H1 (cell line): ENCODE results near the gene PPEF2. TPM values are rescaled to one million over a fixed set of nuclear protein-coding genes. Genes with fewer than 3 reads are reported as not detected.

Source experiments
- CTCF ChIA-PET: fragments of 300-600 bp; sonication (Branson Sonifier 250); formaldehyde crosslinking; loops from one replicate; lab custom pipeline; 2021; ENCODE audit not compliant: partially characterized antibody; lab: Charles Lee
- POLR2A ChIA-PET: fragments of 300-600 bp; sonication (Branson Sonifier 250); formaldehyde crosslinking; loops from one replicate; lab custom pipeline; 2021; ENCODE audit warnings: inconsistent platforms; ENCODE audit not compliant: partially characterized antibody; lab: Charles Lee
- DNase-seq, 2 experiments: peaks; one replicate each; pipeline versions ENCODE4 v3.0.0 to v3.0.0-alpha.2; 2010 to 2022; ENCODE audit warnings: low spot score in 2 of 2, low read depth in 1 of 2, mixed read lengths in 1 of 2
- FAIRE-seq: peaks from 2 replicates; lab custom pipeline; 2011; peaks lifted over from hg19 to GRCh38; lab: Jason Lieb, UNC
- H2AFZ ChIP-seq: 2 replicates; pipeline ENCODE4 v1.8.1; 2012; ENCODE audit warnings: low read length, inconsistent platforms
- H2AK5ac ChIP-seq: 2 replicates; pipeline ENCODE4 v1.6.1; 2013; ENCODE audit warnings: low read depth, low read length
- H2BK120ac ChIP-seq: replicated peaks from 2 replicates; pipeline ENCODE3; 2013; ENCODE audit warnings: low read depth, low read length, inconsistent platforms
- H2BK12ac ChIP-seq: 2 replicates; pipeline ENCODE4 v1.6.1; 2013; ENCODE audit warnings: low read depth, low read length
- H2BK15ac ChIP-seq: 2 replicates; pipeline ENCODE4 v1.6.1; 2013; ENCODE audit warnings: low read length
- H2BK20ac ChIP-seq: 2 replicates; pipeline ENCODE4 v1.6.1; 2013; ENCODE audit warnings: low read length
- H2BK5ac ChIP-seq: 2 replicates; pipeline ENCODE4 v1.6.1; 2013; ENCODE audit warnings: low read depth, low read length
- H3K14ac ChIP-seq: 2 replicates; pipeline ENCODE4 v1.6.1; 2013; ENCODE audit warnings: inconsistent platforms; ENCODE audit not compliant: insufficient read length
- H3K18ac ChIP-seq: 2 replicates; pipeline ENCODE4 v1.6.1; 2013; ENCODE audit warnings: low read length; ENCODE audit errors: extremely low read depth
- H3K23ac ChIP-seq: 2 replicates; pipeline ENCODE4 v1.6.1; 2013; ENCODE audit warnings: inconsistent platforms; ENCODE audit not compliant: insufficient read length
- H3K23me2 ChIP-seq: 2 replicates; pipeline ENCODE4 v1.6.1; 2013; ENCODE audit warnings: low read depth, low read length
- H3K27ac ChIP-seq: 2 replicates; pipeline ENCODE4 v1.6.1; 2011; ENCODE audit warnings: low read depth, low read length, inconsistent platforms
- H3K27me3 ChIP-seq, 4 experiments: replicated peaks in 1 of 4; 1 replicate in 1 of 4; 2 replicates in 3 of 4; pipeline versions ENCODE4 v1.6.1 to v1.8.1; 2011 to 2013; ENCODE audit warnings: low read length in 3 of 4, mild to moderate bottlenecking in 3 of 4, inconsistent platforms in 2 of 4, mixed read lengths in 2 of 4, moderate library complexity in 1 of 4; ENCODE audit not compliant: control insufficient read depth in 3 of 4, insufficient read depth in 3 of 4; ENCODE audit errors: extremely low read depth in 1 of 4
- H3K36me3 ChIP-seq, 4 experiments: 2 replicates each; pipeline versions ENCODE4 v1.6.1 to v1.8.1; 2011 to 2013; ENCODE audit warnings: mild to moderate bottlenecking in 4 of 4, low read length in 3 of 4, moderate library complexity in 2 of 4, control low read depth in 1 of 4, inconsistent platforms in 1 of 4; ENCODE audit not compliant: insufficient read depth in 4 of 4, control insufficient read depth in 2 of 4
- H3K4ac ChIP-seq: replicated peaks from 2 replicates; pipeline ENCODE3; 2013; ENCODE audit warnings: low read length, low read depth, mixed read lengths, inconsistent platforms; ENCODE audit not compliant: insufficient read length
- H3K4me1 ChIP-seq, 4 experiments: replicated peaks in 1 of 4; 1 replicate in 1 of 4; 2 replicates in 3 of 4; pipeline versions ENCODE4 v1.6.1 to v1.8.1; 2011 to 2013; ENCODE audit warnings: low read length in 3 of 4, inconsistent platforms in 2 of 4, mixed read lengths in 1 of 4; ENCODE audit not compliant: insufficient read depth in 4 of 4, control insufficient read depth in 3 of 4
- H3K4me2 ChIP-seq, 2 experiments: 2 replicates each; pipeline versions ENCODE4 v1.6.1 to v1.8.1; 2011 to 2013; ENCODE audit warnings: low read depth in 2 of 2, low read length in 2 of 2, control low read depth in 1 of 2, inconsistent platforms in 1 of 2, mild to moderate bottlenecking in 1 of 2; ENCODE audit not compliant: insufficient read depth in 1 of 2
- H3K4me3 ChIP-seq, 4 experiments: fragments of 200-600, 300-600 bp in 1 of 4; sonication (generic), shearing (Covaris generic), sonication (Bioruptor Twin) in 1 of 4; 2 replicates each; pipeline versions ENCODE4 v1.5.1 to v1.8.1; 2011 to 2016; ENCODE audit warnings: low read length in 4 of 4, low read depth in 3 of 4, control low read depth in 2 of 4, inconsistent platforms in 2 of 4, mild to moderate bottlenecking in 2 of 4, mixed read lengths in 1 of 4, moderate library complexity in 1 of 4; ENCODE audit not compliant: insufficient read depth in 2 of 4; ENCODE audit errors: extremely low read depth in 1 of 4
- H3K56ac ChIP-seq: replicated peaks from 2 replicates; pipeline ENCODE3; 2013; ENCODE audit warnings: low read depth, mild to moderate bottlenecking, mixed read lengths, low read length, inconsistent platforms; ENCODE audit not compliant: insufficient read length
- H3K79me1 ChIP-seq: 2 replicates; pipeline ENCODE4 v1.6.1; 2013; ENCODE audit warnings: low read depth, low read length, control low read depth
- H3K79me2 ChIP-seq, 2 experiments: 2 replicates each; pipeline versions ENCODE4 v1.6.1 to v1.8.1; 2012 to 2013; ENCODE audit warnings: low read length in 2 of 2, mild to moderate bottlenecking in 2 of 2, inconsistent platforms in 1 of 2; ENCODE audit not compliant: insufficient read depth in 2 of 2, control insufficient read depth in 1 of 2
- H3K9ac ChIP-seq, 4 experiments: replicated peaks in 1 of 4; 1 replicate in 1 of 4; 2 replicates in 3 of 4; pipeline versions ENCODE4 v1.6.1 to v1.8.1; 2011 to 2013; ENCODE audit warnings: low read depth in 3 of 4, low read length in 3 of 4, control low read depth in 2 of 4, mild to moderate bottlenecking in 2 of 4, moderate library complexity in 2 of 4, inconsistent platforms in 1 of 4; ENCODE audit errors: extremely low read depth in 1 of 4
- H3K9me3 ChIP-seq, 2 experiments: 2 replicates each; pipeline versions ENCODE4 v1.6.1 to v1.8.1; 2012 to 2013; ENCODE audit warnings: mild to moderate bottlenecking in 2 of 2, moderate library complexity in 2 of 2, control low read depth in 1 of 2, inconsistent platforms in 1 of 2, low read depth in 1 of 2, low read length in 1 of 2, mixed read lengths in 1 of 2; ENCODE audit not compliant: insufficient read depth in 2 of 2
- H4K20me1 ChIP-seq, 2 experiments: replicated peaks in 1 of 2; 2 replicates each; pipeline versions ENCODE3 to v1.8.1; 2011 to 2013; ENCODE audit warnings: inconsistent platforms in 2 of 2, low read length in 2 of 2, mild to moderate bottlenecking in 1 of 2; ENCODE audit not compliant: insufficient read depth in 2 of 2, control insufficient read depth in 1 of 2
- H4K5ac ChIP-seq: 2 replicates; pipeline ENCODE4 v1.6.1; 2013; ENCODE audit warnings: low read length, low read depth, mixed read lengths, inconsistent platforms; ENCODE audit not compliant: insufficient read length
- H4K8ac ChIP-seq: 2 replicates; pipeline ENCODE4 v1.8.0; 2013; ENCODE audit warnings: mild to moderate bottlenecking, moderate library complexity, low read length, inconsistent platforms; ENCODE audit not compliant: insufficient read depth; ENCODE audit errors: extremely low read depth
- H4K91ac ChIP-seq: replicated peaks from 2 replicates; pipeline ENCODE3; 2013; ENCODE audit warnings: low read length, mixed read lengths, inconsistent platforms; ENCODE audit not compliant: insufficient read length
- SRF ChIP-seq: IDR thresholded peaks from 2 replicates; pipeline ENCODE4 v1.6.1; 2011; ENCODE audit warnings: mild to moderate bottlenecking, low read depth, low read length, moderate library complexity
- WGBS, 2 experiments: shearing (Covaris generic) in 1 of 2; methylation state at CpG; one replicate each; pipeline versions ENCODE4 v1.1.6 to v1.1.7; 2013 to 2015; ENCODE audit warnings: low lambda C conversion rate in 2 of 2, mixed read lengths in 2 of 2, inconsistent platforms in 1 of 2, low coverage in 1 of 2, missing lambda C conversion rate in 1 of 2; ENCODE audit not compliant: insufficient replicate concordance in 2 of 2, insufficient coverage in 1 of 2, insufficient read length in 1 of 2; ENCODE audit errors: extremely low coverage in 1 of 2, missing lambda C conversion rate in 1 of 2; 5-methylcytosine and 5-hydroxymethylcytosine counted together
- polyA plus RNA-seq, 7 experiments: library from polyadenylated mRNA; depleted of rRNA in 3 of 7; stranded (reverse) in 5 of 7; unstranded in 2 of 7; fragments of >200 nt in 5 of 7; fragments of 200-250 nt in 2 of 7; gene quantifications; 1 replicate in 5 of 7; 2 replicates in 1 of 7; 4 replicates in 1 of 7; pipeline versions ENCODE4 v1.2.1 to v1.2.3, GENCODE V29; 2011 to 2013; ENCODE audit warnings: missing spikeins in 2 of 7, mixed read lengths in 2 of 7
- total RNA-seq: library from RNA; stranded (reverse); fragmentation: NEBNext Ultra II Directional; extraction: Animal tissue kit (Norgen Biotek cat#: 25700); gene quantifications from 2 replicates; pipeline ENCODE4 v1.2.1, GENCODE V29; 2021

The PPEF2 gene
- total and polyA plus RNA-seq, 2 of the 8 experiments (the other 6 are each of a cell fraction or from before 2014, with no cell fraction given), result not detected

DNA sequence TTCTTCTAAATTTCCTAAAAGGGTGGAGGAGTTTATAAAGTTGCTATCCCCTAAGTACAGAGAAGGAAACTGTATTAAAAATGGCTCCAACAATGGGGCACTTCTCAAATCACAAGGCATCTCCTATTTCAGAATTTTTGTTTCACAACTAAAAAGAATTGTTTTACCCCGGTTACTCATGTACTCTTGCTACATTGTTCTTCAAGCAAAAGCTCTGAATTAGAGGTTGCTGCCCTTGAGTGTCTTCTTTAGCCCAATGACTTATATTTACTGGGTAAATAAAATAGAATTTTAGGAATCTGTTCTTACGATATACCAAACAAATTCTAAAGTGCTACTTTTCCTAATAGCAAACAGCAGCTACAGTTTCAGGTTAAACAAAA is 67.5 kb downstream of the PPEF2 start:
- WGBS, 2 experiments, result 92% methylated on average over 2 of the region's 2 CpGs; no CpG with 5 or more reads in 1 of the 2 experiments
- POLR2A ChIA-PET, result no interaction called here
- H3K4me1 ChIP-seq, result peaks cover 0 to 3% (median 0%) of the 10 kb centered on the region in 4 experiments; a peak in 1 of 7 replicates
- TF ChIP-seq SRF, result no peak

More for the DNA sequence above, 67.5 kb downstream of the PPEF2 start:
- no peak overlapping the region for H3K56ac ChIP-seq
- H3K4me3 ChIP-seq, result no peak overlapping the region
- H4K5ac ChIP-seq, result no peak overlapping the region
- H3K14ac ChIP-seq, result no peak overlapping the region
- H3K27me3 ChIP-seq, result no peaks in the 10 kb centered on the region
- H4K20me1 ChIP-seq, result no peaks in the 10 kb centered on the region
- no peak overlapping the region for H3K23ac ChIP-seq
- H2BK120ac ChIP-seq, result no peak overlapping the region
- no peaks in the 10 kb centered on the region for H3K79me1 ChIP-seq
- CTCF ChIA-PET, result interaction anchor here (1.2 to 3.1 kb wide), 2 partner anchors 13 to 57 kb away, joined by 3 to 13 read pairs; no protein-coding TSS in a partner anchor
- no peak overlapping the region for H3K27ac ChIP-seq
- no peaks in the 10 kb centered on the region for H3K79me2 ChIP-seq
- H3K9me3 ChIP-seq, result peaks cover 0 to 3% of the 10 kb centered on the region in 2 experiments; a peak in 1 of 4 replicates
- H3K4ac ChIP-seq, result no peak overlapping the region
- no peak overlapping the region for H2BK12ac ChIP-seq
- no peak overlapping the region for H4K91ac ChIP-seq
- no peak overlapping the region for H2AK5ac ChIP-seq
- no peak overlapping the region for H2BK5ac ChIP-seq
- no peak overlapping the region for H3K9ac ChIP-seq
- H2BK20ac ChIP-seq, result no peak overlapping the region
- no peak overlapping the region for H2BK15ac ChIP-seq
- H3K23me2 ChIP-seq, result no peaks in the 10 kb centered on the region
- no peak overlapping the region for H3K4me2 ChIP-seq
- FAIRE-seq (no peak), DNase-seq (no peak)
- no peak overlapping the region for H2AFZ ChIP-seq
- no peak overlapping the region for H4K8ac ChIP-seq
- no peaks in the 10 kb centered on the region for H3K36me3 ChIP-seq
- no peak overlapping the region for H3K18ac ChIP-seq
